Body of pancreas (tissue), 4 donors: ENCODE measurements around the gene PLK1.

Experiments
- POLR2A ChIP-seq, 3 donors: fragments of 450-650 bp; IDR thresholded peaks; one replicate each; pipeline ENCODE4 v1.6.1; 2016; ENCODE audit warnings: antibody characterized with exemption in 3 of 3, mild to moderate bottlenecking in 2 of 3
- TF ChIP-seq, protein P1 (sequence below), 7 experiments: fragments of 450-650 bp in 4 of 7; fragments of 200-600 bp in 3 of 7; sonication (generic) in 3 of 7; IDR thresholded peaks; one replicate each; pipeline ENCODE4 v1.5.1; 2016 to 2019; ENCODE audit warnings: antibody characterized with exemption in 7 of 7

DNA sequence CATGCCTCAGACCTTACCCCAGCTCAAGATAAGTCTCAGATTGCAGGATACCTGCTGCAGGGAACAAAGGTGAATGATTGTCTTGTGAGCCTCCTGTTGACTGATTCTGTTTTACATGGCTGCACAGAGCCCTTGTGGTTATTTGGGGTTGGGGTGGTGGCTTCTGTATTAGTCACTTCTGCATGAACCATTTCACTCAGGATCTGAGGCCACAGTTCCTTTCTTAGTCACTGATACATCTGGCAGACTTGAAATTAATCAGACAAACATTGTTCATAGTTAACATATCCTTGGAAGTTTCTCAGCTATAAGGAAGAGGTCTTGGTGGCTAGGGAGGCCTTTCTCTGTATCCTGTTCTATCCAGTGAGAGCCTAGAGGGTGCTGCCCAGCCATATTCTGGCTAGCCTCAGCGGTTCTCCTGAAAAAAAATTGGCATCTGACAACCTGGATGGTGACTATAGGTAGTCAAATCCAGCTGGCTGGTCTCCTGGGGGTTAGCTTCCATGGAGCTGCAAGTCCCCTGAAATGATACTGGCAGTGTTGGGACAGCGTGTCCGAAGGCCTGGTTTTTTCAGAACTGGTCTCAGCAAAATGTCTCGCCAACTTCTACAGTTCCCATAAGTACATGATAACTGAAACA lies 8.4 kb upstream of the PLK1 start:
- TF ChIP-seq, protein P1, sequence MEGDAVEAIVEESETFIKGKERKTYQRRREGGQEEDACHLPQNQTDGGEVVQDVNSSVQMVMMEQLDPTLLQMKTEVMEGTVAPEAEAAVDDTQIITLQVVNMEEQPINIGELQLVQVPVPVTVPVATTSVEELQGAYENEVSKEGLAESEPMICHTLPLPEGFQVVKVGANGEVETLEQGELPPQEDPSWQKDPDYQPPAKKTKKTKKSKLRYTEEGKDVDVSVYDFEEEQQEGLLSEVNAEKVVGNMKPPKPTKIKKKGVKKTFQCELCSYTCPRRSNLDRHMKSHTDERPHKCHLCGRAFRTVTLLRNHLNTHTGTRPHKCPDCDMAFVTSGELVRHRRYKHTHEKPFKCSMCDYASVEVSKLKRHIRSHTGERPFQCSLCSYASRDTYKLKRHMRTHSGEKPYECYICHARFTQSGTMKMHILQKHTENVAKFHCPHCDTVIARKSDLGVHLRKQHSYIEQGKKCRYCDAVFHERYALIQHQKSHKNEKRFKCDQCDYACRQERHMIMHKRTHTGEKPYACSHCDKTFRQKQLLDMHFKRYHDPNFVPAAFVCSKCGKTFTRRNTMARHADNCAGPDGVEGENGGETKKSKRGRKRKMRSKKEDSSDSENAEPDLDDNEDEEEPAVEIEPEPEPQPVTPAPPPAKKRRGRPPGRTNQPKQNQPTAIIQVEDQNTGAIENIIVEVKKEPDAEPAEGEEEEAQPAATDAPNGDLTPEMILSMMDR (IDR thresholded peaks at IDR 0.05), result no peak
- TF ChIP-seq POLR2A (IDR thresholded peaks at IDR 0.05), result no peak
